Adrenal gland (tissue), 12 donors: ENCODE measurements around the gene RNASE7. TPM values are rescaled to one million over a fixed set of nuclear protein-coding genes. Genes with fewer than 3 reads are reported as not detected.
A peak's percentile ranks its signal among the peaks of the same experiment; 100 is the strongest.

Experiments used
- DNase-seq, 7 donors: peaks; one replicate each; pipeline ENCODE4 v3.0.0-alpha.2; 2019 to 2020
- H3K27ac ChIP-seq, 5 donors: fragments of 200-600 bp; sonication (generic) in 4 of 5; 1 replicate in 3 of 5; 2 replicates in 2 of 5; pipeline versions ENCODE4 v1.5.1 to v1.8.0; 2016 to 2020; ENCODE audit warnings: mild to moderate bottlenecking in 1 of 5
- H3K27me3 ChIP-seq: fragments of 200-600 bp; 2 replicates; pipeline ENCODE4 v1.8.0; 2021
- H3K36me3 ChIP-seq, 2 donors: fragments of 200-600 bp; replicated peaks in 1 of 2; 1 replicate in 1 of 2; 2 replicates in 1 of 2; pipeline versions ENCODE4 v1.5.1 to v1.8.0; 2018 to 2022
- H3K4me1 ChIP-seq, 2 donors: fragments of 200-600 bp; replicated peaks in 1 of 2; 1 replicate in 1 of 2; 2 replicates in 1 of 2; pipeline versions ENCODE4 v1.5.1 to v1.8.0; 2018 to 2021
- H3K4me3 ChIP-seq, 4 donors: fragments of 200-600 bp; sonication (generic) in 3 of 4; one replicate each; pipeline ENCODE4 v1.5.1; 2016 to 2018
- H3K9me3 ChIP-seq, 3 donors: fragments of 200-600 bp; sonication (generic) in 1 of 3; replicated peaks in 1 of 3; 1 replicate in 2 of 3; 2 replicates in 1 of 3; pipeline versions ENCODE4 v1.5.1 to v1.8.0; 2016 to 2021
- CTCF ChIP-seq, 6 experiments: fragments of 450-650 bp in 4 of 6; fragments of 200-600 bp in 2 of 6; sonication (generic) in 1 of 6; IDR thresholded peaks; 1 replicate in 5 of 6; 2 replicates in 1 of 6; pipeline versions ENCODE4 v1.5.1 to v1.8.0; 2016 to 2021; ENCODE audit warnings: antibody characterized with exemption in 6 of 6, mild to moderate bottlenecking in 2 of 6, moderate library complexity in 1 of 6
- POLR2A ChIP-seq, 2 donors: fragments of 450-650 bp; IDR thresholded peaks; one replicate each; pipeline ENCODE4 v1.6.1; 2017; ENCODE audit warnings: antibody characterized with exemption in 2 of 2, mild to moderate bottlenecking in 2 of 2, moderate library complexity in 1 of 2
- WGBS, 4 donors: extraction: QIAGEN DNeasy Blood & Tissue Kit in 2 of 4; methylation state at CpG; one replicate each; pipeline versions ENCODE4 v1.1.5 to v1.1.7; 2013 to 2017; 5-methylcytosine and 5-hydroxymethylcytosine counted together
- intact Hi-C, 2 donors: fragments of 100-400 bp; cut with DNase I; formaldehyde crosslinking; loops; one replicate each; pipeline versions ENCODE4 v1.14.1 to v1.15.0; 2022 to 2023
- polyA plus RNA-seq, 3 donors: library from polyadenylated mRNA; stranded (reverse); fragments of 200-250 nt in 2 of 3; fragments of 350-450 nt in 1 of 3; fragmentation: Illumina TruSeq in 1 of 3; extraction: RNeasy Lipid Tissue Mini Kit (QIAGEN cat#74804) in 1 of 3; gene quantifications; one replicate each; pipeline ENCODE4 v1.2.3, GENCODE V29; 2013 to 2014
- total RNA-seq, 9 donors: library from RNA; depleted of rRNA in 4 of 9; stranded (reverse); fragments of >200 nt in 4 of 9; fragments of 120-200 nt in 1 of 9; fragmentation: NEBNext Ultra II Directional in 1 of 9; extraction: Animal tissue kit (Norgen Biotek cat#: 25700) in 1 of 9; gene quantifications; one replicate each; pipeline versions ENCODE4 v1.1.0 to v1.2.4, GENCODE V29; 2013 to 2023
- donor health status: healthy with polysubstance abuse.
- donor health status: Bipolar disorder and iron deficiency.
- donor health status: DM: yes; HTN: yes; CAD: no.
- donor health status: DM: no; HTN: no; CAD: no.
- donor health status: DM: no; HTN: no; CAD: no.
- donor health status: DM: yes; HTN: yes; CAD: no.

The RNASE7 gene
- total and polyA plus RNA-seq, 12 donors, result 0.20 to 0.34 TPM; not detected in 10

DNA sequence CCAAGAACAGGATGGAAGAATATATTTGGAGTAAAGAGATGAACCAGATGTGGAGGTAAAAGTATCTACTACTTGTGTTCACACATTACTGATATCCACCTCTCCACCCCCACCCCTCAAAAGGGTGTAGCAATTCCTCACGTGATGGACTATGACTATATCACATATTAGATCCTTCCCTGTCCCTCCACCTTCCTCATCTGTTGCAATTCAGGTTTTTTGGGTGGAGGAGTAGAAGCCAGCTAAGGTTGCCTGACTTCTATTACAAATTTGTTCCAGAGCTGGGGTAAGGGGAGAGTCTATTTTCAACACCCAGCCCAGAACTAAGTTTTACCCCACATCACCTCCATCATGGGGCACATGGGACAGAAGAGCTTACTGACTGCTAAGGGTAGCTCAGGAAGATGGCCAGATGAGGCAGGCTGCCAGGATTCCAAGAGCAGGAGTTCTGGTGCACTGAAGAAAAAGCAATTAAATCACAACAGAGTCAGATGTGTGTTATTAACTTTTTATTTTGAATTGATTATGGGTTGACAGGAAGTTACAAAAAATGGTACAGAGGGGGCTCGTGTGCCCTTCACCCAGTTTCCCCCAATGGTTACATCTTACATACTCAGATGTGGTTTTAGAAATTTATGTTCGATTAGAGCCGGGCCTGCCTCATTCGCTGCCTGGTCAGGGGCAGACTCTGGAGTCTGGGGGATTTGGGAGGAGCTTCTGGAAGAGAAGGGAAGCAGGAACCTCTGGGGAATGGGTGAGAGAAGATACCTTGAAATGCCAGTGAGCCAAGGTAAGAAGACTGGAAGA is 9.6 kb upstream of the RNASE7 start:
- WGBS, 4 donors, result 83 to 90% (median 86%) methylated on average over 5 of the region's 5 CpGs
- TF ChIP-seq POLR2A (IDR thresholded peaks at IDR 0.05) (no peak), CTCF (IDR thresholded peaks at IDR 0.05) (no peak)
- no peak for DNase-seq
- intact Hi-C loops, result no loop called here
- H3K4me3 ChIP-seq, result no peak overlapping the region
- H3K36me3 ChIP-seq, result no peaks in the 10 kb centered on the region
- no peaks in the 10 kb centered on the region for H3K27me3 ChIP-seq
- peaks cover 0 to 4% of the 10 kb centered on the region in 2 donors for H3K4me1 ChIP-seq
- no peak overlapping the region for H3K27ac ChIP-seq
- H3K9me3 ChIP-seq, result no peaks in the 10 kb centered on the region

DNA sequence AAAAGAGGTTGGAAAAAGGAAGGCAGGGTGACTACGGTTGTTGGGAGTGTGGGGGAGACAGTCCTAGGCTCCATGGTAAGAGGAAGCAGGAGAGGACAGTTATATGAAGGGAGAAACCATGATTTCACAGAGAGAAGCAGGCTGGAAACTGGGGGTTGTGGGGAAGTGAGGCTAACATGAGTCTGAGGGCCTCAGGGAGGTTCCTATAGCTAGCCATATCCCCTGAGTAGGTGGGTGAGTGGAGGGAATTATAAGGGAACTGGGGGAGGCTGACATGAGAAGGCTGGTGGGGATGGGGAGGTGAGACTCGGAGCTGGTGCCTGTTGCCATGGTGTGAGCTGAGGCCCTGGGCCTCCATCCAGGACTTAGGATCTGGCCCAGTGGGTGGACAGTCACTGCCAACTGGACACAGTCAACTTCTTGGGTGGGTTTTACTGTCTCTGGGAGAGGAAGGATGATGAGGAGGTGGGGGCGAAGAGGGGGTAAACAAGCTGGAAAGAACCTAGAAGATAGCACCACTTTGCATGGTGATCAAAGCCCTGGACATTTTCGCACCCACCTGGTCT is 8.9 kb upstream of the RNASE7 start:
- no peak for DNase-seq
- Histone ChIP-seq H3K36me3 (no peaks in the 10 kb centered on the region), H3K27me3 (no peaks in the 10 kb centered on the region), H3K27ac (no peak overlapping the region), H3K4me1 (peaks cover under 1 to 8% of the 10 kb centered on the region in 2 donors), H3K4me3 (no peak overlapping the region), H3K9me3 (no peaks in the 10 kb centered on the region)
- intact Hi-C loops, result no loop called here
- no peak for TF ChIP-seq CTCF (IDR thresholded peaks at IDR 0.05)
- TF ChIP-seq POLR2A (IDR thresholded peaks at IDR 0.05), result no peak
- 90 to 97% (median 96%) methylated on average over 4 of the region's 4 CpGs for WGBS, 4 donors

DNA sequence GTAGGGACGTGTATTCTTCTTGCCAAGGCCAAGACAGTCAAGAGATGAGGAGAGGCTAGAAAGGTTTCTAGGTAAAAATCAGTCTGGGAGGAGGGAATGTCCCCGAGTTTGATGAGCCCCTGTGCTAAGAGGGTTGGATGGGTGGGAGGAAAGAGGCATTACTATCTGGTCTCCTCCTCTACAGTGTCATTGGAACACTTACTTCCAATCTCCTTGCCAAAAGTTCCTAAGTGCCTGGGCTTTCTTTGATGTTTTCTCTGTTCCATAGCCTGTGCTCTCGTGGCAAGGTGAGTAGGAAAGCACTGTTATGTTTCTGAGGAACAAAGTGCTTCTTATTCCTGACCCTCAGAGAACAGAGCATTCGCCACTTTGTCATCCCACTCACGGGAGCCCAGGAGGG is 7.5 kb upstream of the RNASE7 start, which contains the start of gene RNASE13:
TSS of gene RNASE13 (minus strand) at position 101 of the 400 bp plus-strand sequence. CDS start 519 bp downstream, outside the sequence.
- no peaks in the 10 kb centered on the region for H3K9me3 ChIP-seq
- no peak within 1 kb of the TSS for H3K4me3 ChIP-seq
- intact Hi-C loops, result no loop called here
- H3K36me3 ChIP-seq, result no peaks in the 10 kb centered on the region
- H3K27me3 ChIP-seq, result no peaks in the 10 kb centered on the region
- no peak within 1 kb of the TSS for H3K27ac ChIP-seq
- 74 to 83% (median 77%) methylated on average over 5 of the region's 5 CpGs for WGBS, 4 donors
- H3K4me1 ChIP-seq, result peaks cover 15 to 23% of the 10 kb centered on the region in 2 donors
- no peak for DNase-seq
- TF ChIP-seq CTCF (IDR thresholded peaks at IDR 0.05) (no peak), POLR2A (IDR thresholded peaks at IDR 0.05) (no peak)

DNA sequence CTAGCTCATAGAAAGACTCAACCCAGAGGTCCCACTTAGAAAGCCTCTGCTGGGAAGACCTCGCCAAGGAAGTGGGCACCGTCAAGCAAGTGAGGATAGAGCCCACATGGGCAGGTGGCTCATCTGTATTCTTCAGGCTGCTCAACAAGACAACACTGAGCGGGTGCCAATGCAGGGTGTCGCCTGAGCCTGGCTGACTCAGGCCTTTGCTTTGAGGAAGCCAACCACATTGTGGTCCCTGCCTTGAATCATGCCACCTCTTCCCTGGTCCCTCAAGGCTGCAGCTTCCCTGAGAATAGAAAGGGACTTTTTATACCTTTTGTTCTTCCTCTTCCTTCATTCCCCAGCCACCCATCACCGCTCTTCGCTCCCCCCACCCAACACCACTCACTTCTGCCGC is 5.4 kb upstream of the RNASE7 start:
- Histone ChIP-seq H3K9me3 (no peaks in the 10 kb centered on the region), H3K27ac (peak overlapping the region in 1 of 5 donors; percentile 26), H3K4me1 (peaks cover 17 to 36% of the 10 kb centered on the region in 2 donors), H3K4me3 (no peak overlapping the region), H3K36me3 (no peaks in the 10 kb centered on the region), H3K27me3 (no peaks in the 10 kb centered on the region)
- intact Hi-C loops, result no loop called here
- 83 to 93% (median 88%) methylated on average over 7 of the region's 7 CpGs for WGBS, 4 donors
- no peak for DNase-seq
- TF ChIP-seq CTCF (IDR thresholded peaks at IDR 0.05) (no peak), POLR2A (IDR thresholded peaks at IDR 0.05) (no peak)
